Ecto neural progenitor cell (in vitro differentiated cells): ENCODE data around the gene MTCL3.

Experiments used
- DNase-seq: peaks from one replicate; pipeline ENCODE4 v3.0.0-alpha.2; 2018; ENCODE audit warnings: low spot score

The MTCL3 gene

DNA sequence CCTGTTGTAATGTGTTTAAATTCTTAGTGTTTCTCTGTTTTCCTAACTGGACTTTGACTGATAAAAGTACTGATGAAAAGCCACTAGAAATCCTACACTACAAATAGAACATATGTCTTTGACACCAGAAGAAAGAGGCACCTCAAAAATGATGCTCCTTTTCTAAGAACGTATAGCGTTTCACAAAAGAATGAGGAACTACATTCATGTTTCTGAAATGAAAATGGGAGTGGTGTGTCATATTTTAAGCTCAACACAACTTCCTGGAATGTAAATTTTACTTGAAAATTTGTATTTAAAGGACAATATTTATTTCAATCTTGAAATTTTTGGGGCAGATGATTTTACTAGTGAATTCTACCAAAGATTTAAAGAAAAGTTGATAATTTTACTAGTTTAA, 95.2 kb downstream of the MTCL3 start:
- no peak for DNase-seq
